HG02943 (cell line): ENCODE results near the gene BCAN.

Source experiments
- ATAC-seq: cut with Tn5 transposase; IDR thresholded peaks from one replicate; pipeline ENCODE4 v1.9.1; 2021; ENCODE audit warnings: mild to moderate bottlenecking, low read depth, moderate library complexity; ENCODE audit not compliant: unreplicated experiment

The BCAN gene

GRCh38 chr1:156643049-156643777 lies 1.3 kb downstream of the BCAN start:
- ATAC-seq: no peak

GRCh38 chr1:156643778-156644092 lies 1.8 kb downstream of the BCAN start:
- ATAC-seq: no peak

GRCh38 chr1:156644146-156644545 lies 2.2 kb downstream of the BCAN start:
- ATAC-seq: no peak

GRCh38 chr1:156644640-156645039 lies 2.7 kb downstream of the BCAN start:
- ATAC-seq: no peak

- no peak for ATAC-seq
These were observed 3.1 kb downstream of the BCAN start for GRCh38 chr1:156645056-156645455.

GRCh38 chr1:156645666-156646065 lies 3.7 kb downstream of the BCAN start:
- no peak for ATAC-seq

GRCh38 chr1:156646738-156647211 lies 4.9 kb downstream of the BCAN start:
- no peak for ATAC-seq

GRCh38 chr1:156647351-156647750 lies 5.4 kb downstream of the BCAN start:
- no peak for ATAC-seq

- ATAC-seq: no peak
These were observed 6.6 kb downstream of the BCAN start for GRCh38 chr1:156648496-156648895.

GRCh38 chr1:156648951-156649350 lies 7.0 kb downstream of the BCAN start:
- ATAC-seq: no peak

- no peak for ATAC-seq
These were observed 10.4 kb downstream of the BCAN start for GRCh38 chr1:156652131-156652991.

- no peak for ATAC-seq
These were observed 11.1 kb downstream of the BCAN start for GRCh38 chr1:156652992-156653355.

- ATAC-seq: no peak
These were observed 12.8 kb downstream of the BCAN start for GRCh38 chr1:156654700-156655099.

GRCh38 chr1:156655151-156655903 lies 13.4 kb downstream of the BCAN start:
- no peak for ATAC-seq

- no peak for ATAC-seq
These were observed 14.1 kb downstream of the BCAN start for GRCh38 chr1:156655904-156656516.

GRCh38 chr1:156656806-156657740 lies 15.2 kb downstream of the BCAN start:
- ATAC-seq: no peak

- ATAC-seq: no peak
These were observed 15.9 kb downstream of the BCAN start for GRCh38 chr1:156657741-156658319.

- ATAC-seq: no peak
These were observed 16.6 kb downstream of the BCAN start for GRCh38 chr1:156658496-156658895.

- no peak for ATAC-seq
These were observed 17.1 kb downstream of the BCAN start for GRCh38 chr1:156658945-156659574.
